Calu3 (cell line): ENCODE results near the gene MEGF9. TPM values are rescaled to one million over a fixed set of nuclear protein-coding genes. Genes with fewer than 3 reads are reported as not detected.

Experiments used
- BruUV-seq: library from RNA; stranded (reverse); fragments of 400-500 nt; replicated peaks from 2 replicates; lab custom pipeline; 2021; lab: Mats Ljungman, UMichigan
- CTCF ChIA-PET: fragments of 300-600 bp; sonication (Branson Sonifier 250); formaldehyde crosslinking; loops from one replicate; lab custom pipeline; 2022; ENCODE audit warnings: antibody characterized with exemption; lab: Charles Lee
- DNase-seq: peaks from one replicate; pipeline ENCODE4 v3.0.0; 2022
- H3K27ac Mint-ChIP-seq: one replicate; pipeline ENCODE4 v1.8.0; 2022; ENCODE audit warnings: mixed read lengths; ENCODE audit not compliant: unreplicated experiment
- H3K27me3 Mint-ChIP-seq: one replicate; pipeline ENCODE4 v1.8.0; 2022; ENCODE audit warnings: mixed read lengths; ENCODE audit not compliant: unreplicated experiment
- H3K36me3 Mint-ChIP-seq: one replicate; pipeline ENCODE4 v1.8.0; 2022; ENCODE audit warnings: mild to moderate bottlenecking, moderate library complexity, mixed read lengths; ENCODE audit not compliant: insufficient read depth, unreplicated experiment
- H3K4me1 Mint-ChIP-seq: one replicate; pipeline ENCODE4 v1.8.0; 2022; ENCODE audit warnings: mild to moderate bottlenecking, low read depth, mixed read lengths; ENCODE audit not compliant: unreplicated experiment
- H3K4me3 Mint-ChIP-seq: one replicate; pipeline ENCODE4 v1.8.0; 2022; ENCODE audit warnings: mild to moderate bottlenecking, low read depth, moderate library complexity, mixed read lengths; ENCODE audit not compliant: unreplicated experiment
- H3K9me3 Mint-ChIP-seq: one replicate; pipeline ENCODE4 v1.8.0; 2022; ENCODE audit warnings: low read depth, mixed read lengths; ENCODE audit not compliant: unreplicated experiment
- intact Hi-C: fragments of 100-400 bp; cut with micrococcal nuclease; formaldehyde crosslinking; loops from one replicate; pipeline ENCODE4 v1.10.0; 2022; ENCODE audit not compliant: unreplicated experiment
- total RNA-seq: library from RNA; stranded (reverse); gene quantifications from 2 replicates; pipeline ENCODE4 v1.2.3, GENCODE V29; 2022
- TF ChIP-seq, protein P1 (sequence below): fragments of 200-600 bp; IDR thresholded peaks from one replicate; pipeline ENCODE4 v1.8.0; 2022; ENCODE audit warnings: antibody characterized with exemption; ENCODE audit not compliant: unreplicated experiment

MEGF9 gene
- total RNA-seq, 1 experiment from 2014 or later: 7.1 TPM

- CTCF ChIA-PET: no interaction called here
Measured at GRCh38 chr9:120689860-120690259, 24.4 kb downstream of the MEGF9 start.

DNA sequence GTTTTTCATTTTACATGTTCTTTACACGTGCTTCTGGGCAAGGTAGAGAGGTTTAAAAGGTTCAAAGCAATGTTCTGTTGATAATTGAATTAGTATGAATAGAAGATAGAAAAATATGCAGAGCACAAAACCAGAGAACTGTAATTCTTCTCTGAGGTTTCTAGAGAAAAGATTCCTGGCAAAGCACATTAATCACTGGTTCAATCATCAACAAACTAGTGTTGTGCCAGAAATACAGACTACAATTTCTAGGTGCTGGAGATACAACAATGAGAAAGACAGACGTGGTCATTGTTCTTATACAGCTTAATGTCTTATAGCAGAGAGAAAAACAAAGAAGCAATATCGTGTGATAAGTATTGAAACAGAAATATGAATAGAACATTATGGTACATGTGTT lies 25.5 kb downstream of the MEGF9 start:
- H3K4me3 Mint-ChIP-seq: no peak overlapping the region
- no peaks in the 10 kb centered on the region for H3K27me3 Mint-ChIP-seq
- H3K9me3 Mint-ChIP-seq: no peaks in the 10 kb centered on the region
- H3K36me3 Mint-ChIP-seq: no peaks in the 10 kb centered on the region
- DNase-seq: no peak
- H3K4me1 Mint-ChIP-seq: peaks cover 29% of the 10 kb centered on the region
- H3K27ac Mint-ChIP-seq: no peak overlapping the region
- no TSS peak for BruUV-seq
- CTCF ChIA-PET: no interaction called here
- TF ChIP-seq, protein P1, sequence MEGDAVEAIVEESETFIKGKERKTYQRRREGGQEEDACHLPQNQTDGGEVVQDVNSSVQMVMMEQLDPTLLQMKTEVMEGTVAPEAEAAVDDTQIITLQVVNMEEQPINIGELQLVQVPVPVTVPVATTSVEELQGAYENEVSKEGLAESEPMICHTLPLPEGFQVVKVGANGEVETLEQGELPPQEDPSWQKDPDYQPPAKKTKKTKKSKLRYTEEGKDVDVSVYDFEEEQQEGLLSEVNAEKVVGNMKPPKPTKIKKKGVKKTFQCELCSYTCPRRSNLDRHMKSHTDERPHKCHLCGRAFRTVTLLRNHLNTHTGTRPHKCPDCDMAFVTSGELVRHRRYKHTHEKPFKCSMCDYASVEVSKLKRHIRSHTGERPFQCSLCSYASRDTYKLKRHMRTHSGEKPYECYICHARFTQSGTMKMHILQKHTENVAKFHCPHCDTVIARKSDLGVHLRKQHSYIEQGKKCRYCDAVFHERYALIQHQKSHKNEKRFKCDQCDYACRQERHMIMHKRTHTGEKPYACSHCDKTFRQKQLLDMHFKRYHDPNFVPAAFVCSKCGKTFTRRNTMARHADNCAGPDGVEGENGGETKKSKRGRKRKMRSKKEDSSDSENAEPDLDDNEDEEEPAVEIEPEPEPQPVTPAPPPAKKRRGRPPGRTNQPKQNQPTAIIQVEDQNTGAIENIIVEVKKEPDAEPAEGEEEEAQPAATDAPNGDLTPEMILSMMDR: no peak
- intact Hi-C loops: no loop called here

More at GRCh38 chr9:120689860-120690259, 24.4 kb downstream of the MEGF9 start:
- Mint-ChIP-seq H3K9me3 (no peaks in the 10 kb centered on the region), H3K27ac (no peak overlapping the region), H3K27me3 (no peaks in the 10 kb centered on the region), H3K4me1 (peaks cover 30% of the 10 kb centered on the region), H3K36me3 (no peaks in the 10 kb centered on the region), H3K4me3 (no peak overlapping the region)
- TF ChIP-seq, protein P1: no peak
- intact Hi-C loops: no loop called here
- DNase-seq: no peak
- no TSS peak for BruUV-seq

- Mint-ChIP-seq H3K27ac (no peak overlapping the region), H3K4me3 (no peak overlapping the region), H3K9me3 (no peaks in the 10 kb centered on the region), H3K27me3 (no peaks in the 10 kb centered on the region), H3K4me1 (peaks cover 10% of the 10 kb centered on the region), H3K36me3 (no peaks in the 10 kb centered on the region)
- no TSS peak for BruUV-seq
- no peak for DNase-seq
- intact Hi-C loops: no loop called here
- TF ChIP-seq, protein P1: no peak
- CTCF ChIA-PET: no interaction called here
Measured at GRCh38 chr9:120683150-120683549, 31.1 kb downstream of the MEGF9 start.

DNA sequence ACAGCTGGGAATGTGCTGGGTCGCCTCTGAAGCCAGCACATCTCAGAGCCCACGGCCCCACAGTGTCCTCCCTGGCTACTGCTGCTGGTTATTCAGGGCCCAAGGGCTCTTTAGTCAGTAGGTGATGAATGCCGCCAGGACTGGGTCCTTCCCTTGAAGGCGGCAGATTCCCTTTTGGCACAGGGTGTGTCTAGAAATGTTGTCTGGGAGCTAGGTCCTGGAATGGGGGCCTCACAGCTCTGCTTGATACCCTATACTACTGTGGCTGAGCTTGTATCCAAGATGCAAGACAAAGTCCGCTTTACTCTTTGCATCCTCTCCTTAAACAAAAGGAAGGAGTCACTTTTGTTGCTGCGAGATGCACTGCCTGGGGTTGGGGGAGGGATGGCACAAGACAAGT lies 33.1 kb downstream of the MEGF9 start:
- no peak for DNase-seq
- Mint-ChIP-seq H3K36me3 (no peaks in the 10 kb centered on the region), H3K9me3 (no peaks in the 10 kb centered on the region), H3K27ac (no peak overlapping the region), H3K27me3 (no peaks in the 10 kb centered on the region), H3K4me1 (peaks cover 10% of the 10 kb centered on the region), H3K4me3 (no peak overlapping the region)
- TF ChIP-seq, protein P1: no peak
- CTCF ChIA-PET: interaction anchor here (0.5 kb wide), 1 partner anchor 205 kb away, joined by 3 read pairs; no protein-coding TSS in a partner anchor
- BruUV-seq: no TSS peak
- intact Hi-C loops: no loop called here
